H9 (cell line): ENCODE data around the gene ESRRB. TPM values are rescaled to one million over a fixed set of nuclear protein-coding genes. Genes with fewer than 3 reads are reported as not detected.

Experiments used
- DNase-seq: peaks from one replicate; pipeline ENCODE4 v3.0.0-alpha.2; 2017
- H2AFZ ChIP-seq: one replicate; pipeline ENCODE4 v1.6.1; 2013; ENCODE audit warnings: mild to moderate bottlenecking, low read length, control low read depth, moderate library complexity
- H2AK5ac ChIP-seq: 2 replicates; pipeline ENCODE4 v1.6.1; 2013; ENCODE audit warnings: low read length, control low read depth, mixed read lengths; ENCODE audit not compliant: insufficient read length
- H2BK120ac ChIP-seq: one replicate; pipeline ENCODE4 v1.6.1; 2013; ENCODE audit warnings: low read depth, mild to moderate bottlenecking, low read length, control low read depth, inconsistent platforms; ENCODE audit not compliant: poor library complexity, severe bottlenecking
- H2BK12ac ChIP-seq: 2 replicates; pipeline ENCODE4 v1.6.1; 2013; ENCODE audit warnings: low read length, control low read depth, mixed read lengths, low read depth; ENCODE audit not compliant: insufficient read length
- H2BK15ac ChIP-seq: 2 replicates; pipeline ENCODE4 v1.6.1; 2013; ENCODE audit warnings: low read depth, low read length, control low read depth
- H2BK20ac ChIP-seq: one replicate; pipeline ENCODE4 v1.6.1; 2013; ENCODE audit warnings: low read depth, mild to moderate bottlenecking, low read length, control low read depth, inconsistent platforms; ENCODE audit not compliant: poor library complexity, severe bottlenecking
- H2BK5ac ChIP-seq: 2 replicates; pipeline ENCODE4 v1.6.1; 2013; ENCODE audit warnings: low read length, control low read depth, mixed read lengths; ENCODE audit not compliant: insufficient read length
- H3K14ac ChIP-seq: 2 replicates; pipeline ENCODE4 v1.6.1; 2013; ENCODE audit warnings: low read length, control low read depth; ENCODE audit not compliant: insufficient read depth
- H3K18ac ChIP-seq: 2 replicates; pipeline ENCODE4 v1.6.1; 2013; ENCODE audit warnings: low read depth, mild to moderate bottlenecking, mixed read lengths, low read length, control low read depth; ENCODE audit not compliant: insufficient read length
- H3K23ac ChIP-seq: 2 replicates; pipeline ENCODE4 v1.6.1; 2013; ENCODE audit warnings: low read length, control low read depth, mixed read lengths, low read depth; ENCODE audit not compliant: insufficient read length
- H3K23me2 ChIP-seq: 2 replicates; pipeline ENCODE4 v1.6.1; 2013; ENCODE audit warnings: low read depth, mild to moderate bottlenecking, mixed read lengths, low read length, control low read depth; ENCODE audit not compliant: insufficient read length, poor library complexity, severe bottlenecking
- H3K27ac ChIP-seq: 2 replicates; pipeline ENCODE4 v1.5.1; 2013; ENCODE audit warnings: low read length, control low read depth, mixed read lengths, low read depth; ENCODE audit not compliant: insufficient read length
- H3K27me3 ChIP-seq: 2 replicates; pipeline ENCODE4 v1.6.1; 2013; ENCODE audit warnings: low read length, control low read depth, inconsistent platforms; ENCODE audit not compliant: insufficient read depth
- H3K4ac ChIP-seq: 2 replicates; pipeline ENCODE4 v1.6.1; 2013; ENCODE audit warnings: low read depth, mild to moderate bottlenecking, control low read depth, inconsistent platforms, low read length, moderate library complexity
- H3K4me1 ChIP-seq: 2 replicates; pipeline ENCODE4 v1.6.1; 2013; ENCODE audit warnings: low read length, control low read depth, inconsistent platforms; ENCODE audit not compliant: insufficient read depth
- H3K4me2 ChIP-seq: 2 replicates; pipeline ENCODE4 v1.6.1; 2013; ENCODE audit warnings: low read length, control low read depth, mixed read lengths; ENCODE audit not compliant: insufficient read length, insufficient read depth
- H3K56ac ChIP-seq: 2 replicates; pipeline ENCODE4 v1.6.1; 2013; ENCODE audit warnings: low read depth, mild to moderate bottlenecking, mixed read lengths, low read length, control low read depth; ENCODE audit not compliant: insufficient read length
- H3K79me1 ChIP-seq: 2 replicates; pipeline ENCODE4 v1.6.1; 2013; ENCODE audit warnings: low read depth, mild to moderate bottlenecking, moderate library complexity, low read length, control low read depth, inconsistent platforms; ENCODE audit not compliant: insufficient read depth, poor library complexity, severe bottlenecking
- H3K79me2 ChIP-seq: 2 replicates; pipeline ENCODE4 v1.6.1; 2013; ENCODE audit warnings: low read length, control low read depth, inconsistent platforms; ENCODE audit not compliant: insufficient read depth
- H3K9ac ChIP-seq: 2 replicates; pipeline ENCODE4 v1.6.1; 2013; ENCODE audit warnings: low read length, control low read depth, mixed read lengths; ENCODE audit not compliant: insufficient read length; ENCODE audit errors: extremely low read depth
- H3K9me3 ChIP-seq: one replicate; pipeline ENCODE4 v1.6.1; 2013; ENCODE audit warnings: low read depth, low read length, inconsistent platforms; ENCODE audit not compliant: control insufficient read depth
- H3T11ph ChIP-seq: one replicate; pipeline ENCODE4 v1.6.1; 2013; ENCODE audit warnings: mild to moderate bottlenecking, low read length, control low read depth, inconsistent platforms
- H4K20me1 ChIP-seq: one replicate; pipeline ENCODE4 v1.6.1; 2013; ENCODE audit not compliant: control insufficient read depth, insufficient read length, insufficient read depth
- H4K5ac ChIP-seq: 2 replicates; pipeline ENCODE4 v1.6.1; 2013; ENCODE audit warnings: low read depth, mild to moderate bottlenecking, mixed read lengths, low read length, control low read depth; ENCODE audit not compliant: insufficient read length
- H4K8ac ChIP-seq: replicated peaks from 2 replicates; pipeline ENCODE4 v1.6.1; 2013; ENCODE audit warnings: low read length, control low read depth, mixed read lengths, low read depth; ENCODE audit not compliant: insufficient read length
- H4K91ac ChIP-seq: 2 replicates; pipeline ENCODE4 v1.6.1; 2013; ENCODE audit warnings: low read depth, mild to moderate bottlenecking, moderate library complexity, mixed read lengths, low read length, control low read depth; ENCODE audit not compliant: insufficient read length
- H3K27ac Mint-ChIP-seq, 3 experiments: 2 replicates in 2 of 3; 3 replicates in 1 of 3; pipeline ENCODE4 v1.8.0; 2020 to 2021; ENCODE audit warnings: mixed read lengths in 3 of 3, mild to moderate bottlenecking in 1 of 3, moderate library complexity in 1 of 3
- H3K27me3 Mint-ChIP-seq: 2 replicates; pipeline ENCODE4 v1.8.0; 2021; ENCODE audit warnings: low read depth, mild to moderate bottlenecking, moderate library complexity, mixed read lengths
- H3K36me3 Mint-ChIP-seq, 3 experiments: 2 replicates in 2 of 3; 3 replicates in 1 of 3; pipeline ENCODE4 v1.8.0; 2020 to 2021; ENCODE audit warnings: low read depth in 3 of 3, mixed read lengths in 3 of 3; ENCODE audit not compliant: insufficient read depth in 1 of 3
- H3K4me1 Mint-ChIP-seq, 2 experiments: 2 replicates each; pipeline ENCODE4 v1.8.0; 2020; ENCODE audit warnings: mixed read lengths in 2 of 2
- H3K4me3 Mint-ChIP-seq, 2 experiments: 2 replicates in 1 of 2; 3 replicates in 1 of 2; pipeline ENCODE4 v1.8.0; 2020 to 2021; ENCODE audit warnings: mild to moderate bottlenecking in 2 of 2, mixed read lengths in 2 of 2, moderate library complexity in 1 of 2
- H3K9me3 Mint-ChIP-seq, 2 experiments: 2 replicates in 1 of 2; 3 replicates in 1 of 2; pipeline ENCODE4 v1.8.0; 2020; ENCODE audit warnings: mild to moderate bottlenecking in 2 of 2, mixed read lengths in 2 of 2, moderate library complexity in 1 of 2
- WGBS: extraction: QIAGEN DNeasy Blood & Tissue Kit; methylation state at CpG from one replicate; pipeline ENCODE4 v1.1.7; 2013; ENCODE audit warnings: missing lambda C conversion rate, low lambda C conversion rate, mixed read lengths; ENCODE audit not compliant: insufficient read length; ENCODE audit errors: extremely low coverage; 5-methylcytosine and 5-hydroxymethylcytosine counted together
- total RNA-seq: library from RNA; stranded (reverse); gene quantifications from 2 replicates; pipeline ENCODE4 v1.2.1, GENCODE V29; 2021
- TF ChIP-seq, protein P1 (sequence below): fragments of 200-600 bp; sonication (generic); conservative IDR thresholded peaks from 3 replicates; pipeline ENCODE4 v1.8.0; 2021; ENCODE audit warnings: antibody characterized with exemption, mild to moderate bottlenecking

Gene ESRRB
- total RNA-seq, 1 experiment from 2014 or later: 0.11 TPM

DNA sequence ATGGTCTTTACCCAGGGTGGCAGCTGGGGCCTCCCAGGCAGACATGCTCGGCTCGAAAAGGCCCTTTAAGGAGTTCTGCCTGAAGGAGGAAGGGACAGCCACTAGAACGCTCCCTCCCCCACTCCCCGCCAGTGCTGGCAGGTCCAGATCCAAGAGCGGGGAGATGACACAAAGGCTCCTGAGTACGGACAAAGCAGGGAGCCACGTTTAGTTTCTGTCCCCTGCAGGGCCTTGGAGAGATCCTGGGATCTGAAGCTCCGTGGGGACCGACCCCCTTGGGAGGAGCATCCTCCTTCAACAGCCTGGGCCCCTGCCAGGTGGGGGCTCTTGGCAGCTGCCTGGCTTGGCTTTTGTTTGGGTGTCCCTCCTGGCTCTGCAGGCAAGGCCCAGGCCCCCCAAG, 89.7 kb downstream of the ESRRB start:
- Histone ChIP-seq H4K91ac (no peak overlapping the region), H4K8ac (no peak overlapping the region), H2AFZ (no peak overlapping the region), H3K4ac (no peak overlapping the region), H2BK12ac (no peak overlapping the region), H3K23me2 (no peaks in the 10 kb centered on the region), H2BK5ac (no peak overlapping the region), H3K79me1 (no peaks in the 10 kb centered on the region), H3K79me2 (no peaks in the 10 kb centered on the region), H3K27me3 (no peaks in the 10 kb centered on the region), H4K5ac (no peak overlapping the region), H2BK15ac (no peak overlapping the region), H3K18ac (no peak overlapping the region), H2BK120ac (no peak overlapping the region), H3K4me1 (no peaks in the 10 kb centered on the region; the same call in 1 of the 2 replicates), H3K27ac (no peak overlapping the region), H3K23ac (no peak overlapping the region), H4K20me1 (no peaks in the 10 kb centered on the region), H3K56ac (no peak overlapping the region), H3K9ac (no peak overlapping the region), H3K14ac (no peak overlapping the region), H3K4me2 (no peak overlapping the region), H3T11ph (no peak overlapping the region), H2BK20ac (no peak overlapping the region), H3K9me3 (no peaks in the 10 kb centered on the region), H2AK5ac (no peak overlapping the region)
- Mint-ChIP-seq H3K4me3 (no peak overlapping the region), H3K27me3 (no peaks in the 10 kb centered on the region), H3K27ac (no peak overlapping the region), H3K9me3 (no peaks in the 10 kb centered on the region), H3K4me1 (peaks cover 6 to 15% of the 10 kb centered on the region in 2 experiments), H3K36me3 (no peaks in the 10 kb centered on the region; a peak in 1 of 7 replicates)
- WGBS: no CpG with 5 or more reads among the region's 9 CpGs
- DNase-seq: no peak
- TF ChIP-seq, protein P1, sequence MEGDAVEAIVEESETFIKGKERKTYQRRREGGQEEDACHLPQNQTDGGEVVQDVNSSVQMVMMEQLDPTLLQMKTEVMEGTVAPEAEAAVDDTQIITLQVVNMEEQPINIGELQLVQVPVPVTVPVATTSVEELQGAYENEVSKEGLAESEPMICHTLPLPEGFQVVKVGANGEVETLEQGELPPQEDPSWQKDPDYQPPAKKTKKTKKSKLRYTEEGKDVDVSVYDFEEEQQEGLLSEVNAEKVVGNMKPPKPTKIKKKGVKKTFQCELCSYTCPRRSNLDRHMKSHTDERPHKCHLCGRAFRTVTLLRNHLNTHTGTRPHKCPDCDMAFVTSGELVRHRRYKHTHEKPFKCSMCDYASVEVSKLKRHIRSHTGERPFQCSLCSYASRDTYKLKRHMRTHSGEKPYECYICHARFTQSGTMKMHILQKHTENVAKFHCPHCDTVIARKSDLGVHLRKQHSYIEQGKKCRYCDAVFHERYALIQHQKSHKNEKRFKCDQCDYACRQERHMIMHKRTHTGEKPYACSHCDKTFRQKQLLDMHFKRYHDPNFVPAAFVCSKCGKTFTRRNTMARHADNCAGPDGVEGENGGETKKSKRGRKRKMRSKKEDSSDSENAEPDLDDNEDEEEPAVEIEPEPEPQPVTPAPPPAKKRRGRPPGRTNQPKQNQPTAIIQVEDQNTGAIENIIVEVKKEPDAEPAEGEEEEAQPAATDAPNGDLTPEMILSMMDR: no peak
